PC-9 (cell line): Measurements from ENCODE around the gene GCDH. TPM values are rescaled to one million over a fixed set of nuclear protein-coding genes. Genes with fewer than 3 reads are reported as not detected.

Experiments used
- BruUV-seq: library from RNA; stranded (reverse); fragments of 400-500 nt; replicated peaks from 2 replicates; lab custom pipeline; 2021; lab: Mats Ljungman, UMichigan
- CTCF ChIA-PET: fragments of 300-600 bp; sonication (Branson Sonifier 250); formaldehyde crosslinking; loops from one replicate; lab custom pipeline; 2022; ENCODE audit warnings: antibody characterized with exemption; lab: Charles Lee
- POLR2A ChIA-PET: fragments of 300-600 bp; sonication (Branson Sonifier 250); formaldehyde crosslinking; loops from one replicate; lab custom pipeline; 2022; ENCODE audit warnings: antibody characterized with exemption; ENCODE audit not compliant: unreplicated experiment; lab: Charles Lee
- DNase-seq, 2 experiments: peaks; one replicate each; pipeline versions ENCODE4 v3.0.0 to v3.0.0-alpha.2; 2015 to 2022; ENCODE audit warnings: mixed read lengths in 1 of 2
- H2AFZ ChIP-seq: fragments of 200-600 bp; sonication (generic); 2 replicates; pipeline ENCODE4 v1.8.1; 2017; ENCODE audit warnings: antibody characterized with exemption
- H3F3A ChIP-seq: fragments of 200-600 bp; sonication (generic); 2 replicates; pipeline ENCODE4 v1.8.1; 2017; ENCODE audit warnings: antibody characterized with exemption, mild to moderate bottlenecking, low read depth; ENCODE audit not compliant: insufficient read depth
- H3K27ac ChIP-seq: fragments of 200-600 bp; sonication (generic); 2 replicates; pipeline ENCODE4 v1.6.1; 2016; ENCODE audit warnings: mixed run types
- H3K27me3 ChIP-seq: fragments of 200-600 bp; sonication (generic); 2 replicates; pipeline ENCODE4 v1.6.1; 2016; ENCODE audit warnings: low read depth, mixed run types; ENCODE audit not compliant: insufficient read depth
- H3K36me3 ChIP-seq: fragments of 200-600 bp; sonication (generic); 2 replicates; pipeline ENCODE4 v1.6.1; 2016; ENCODE audit warnings: low read depth, mixed run types
- H3K4me1 ChIP-seq: fragments of 200-600 bp; sonication (generic); replicated peaks from 2 replicates; pipeline ENCODE4 v1.6.1; 2016; ENCODE audit warnings: mixed run types; ENCODE audit not compliant: insufficient read depth
- H3K4me2 ChIP-seq: fragments of 200-600 bp; sonication (generic); 2 replicates; pipeline ENCODE4 v1.6.1; 2017; ENCODE audit warnings: mixed run types
- H3K4me3 ChIP-seq: fragments of 200-600 bp; sonication (generic); 2 replicates; pipeline ENCODE4 v1.6.1; 2016; ENCODE audit warnings: mixed run types
- H3K79me2 ChIP-seq: fragments of 200-600 bp; sonication (generic); 2 replicates; pipeline ENCODE4 v1.6.1; 2017; ENCODE audit warnings: low read depth, mixed run types
- H3K9me2 ChIP-seq: fragments of 200-600 bp; sonication (generic); 2 replicates; pipeline ENCODE4 v1.8.1; 2017; ENCODE audit warnings: mild to moderate bottlenecking; ENCODE audit not compliant: insufficient read depth
- H3K9me3 ChIP-seq: fragments of 200-600 bp; sonication (generic); 2 replicates; pipeline ENCODE4 v1.8.1; 2016; ENCODE audit warnings: low read depth; ENCODE audit not compliant: insufficient read depth
- H4K20me1 ChIP-seq: fragments of 200-600 bp; sonication (generic); 2 replicates; pipeline ENCODE4 v1.8.1; 2017; ENCODE audit not compliant: insufficient read depth
- CTCF ChIP-seq: fragments of 200-600 bp; sonication (generic); conservative IDR thresholded peaks from 2 replicates; pipeline ENCODE4 v1.6.1; 2017; ENCODE audit warnings: mixed run types, antibody characterized with exemption, mild to moderate bottlenecking, moderate library complexity
- EZH2 ChIP-seq: fragments of 200-600 bp; sonication (generic); IDR thresholded peaks from 2 replicates; pipeline ENCODE4 v1.8.0; 2017; ENCODE audit warnings: antibody characterized with exemption, low read depth
- intact Hi-C: fragments of 100-400 bp; cut with micrococcal nuclease; formaldehyde crosslinking; loops from one replicate; pipeline ENCODE4 v1.10.0; 2022; ENCODE audit not compliant: unreplicated experiment
- total RNA-seq: library from RNA; stranded (reverse); gene quantifications from 2 replicates; pipeline ENCODE4 v1.2.3, GENCODE V29; 2021

The GCDH gene
- total RNA-seq, 1 experiment from 2014 or later: 23.2 TPM

DNA sequence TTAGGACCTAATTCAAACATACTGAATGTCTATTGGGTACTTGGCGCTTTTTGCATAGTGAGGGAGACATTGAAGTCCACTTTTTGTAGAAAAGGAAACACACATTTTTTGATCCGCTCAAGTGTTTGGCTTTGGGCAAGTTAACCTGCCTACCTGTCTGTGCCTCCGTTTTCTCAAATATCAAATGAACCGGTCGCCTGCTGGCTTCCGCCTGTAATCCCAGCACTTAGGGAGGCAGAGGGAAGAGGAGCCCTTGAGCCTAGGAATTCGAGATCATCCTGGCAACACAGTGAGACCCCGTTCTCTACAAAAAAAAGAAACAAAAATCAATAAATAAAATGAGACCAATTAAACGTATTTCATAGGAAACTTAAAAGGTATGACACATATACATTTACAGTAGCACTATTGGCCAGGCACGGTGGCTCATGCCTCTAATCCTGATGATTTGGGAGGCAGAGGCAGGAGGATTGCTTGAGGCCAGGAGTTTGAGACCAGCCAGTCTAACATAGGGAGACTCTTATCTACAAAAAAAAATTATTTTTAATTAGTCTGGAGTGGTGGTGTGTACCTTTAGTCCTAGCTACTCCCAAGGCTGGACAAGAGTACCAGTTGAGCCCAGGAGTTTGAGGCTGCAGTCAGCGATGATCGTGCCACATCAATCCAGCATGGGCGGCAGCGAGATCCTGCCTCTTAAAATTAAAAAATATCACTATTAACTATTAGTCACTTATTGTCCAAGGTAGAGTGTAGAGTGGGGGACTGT lies 56.0 kb downstream of the GCDH start:
- Histone ChIP-seq H2AFZ (no peak overlapping the region), H3K4me3 (peak overlapping the region; percentile 77), H3K9me3 (no peaks in the 10 kb centered on the region), H3K4me1 (peaks cover 23% of the 10 kb centered on the region), H3F3A (peaks cover 92% of the 10 kb centered on the region), H3K79me2 (peaks cover 32% of the 10 kb centered on the region), H3K27ac (peak overlapping the region; percentile 89), H3K36me3 (peaks cover 37% of the 10 kb centered on the region), H4K20me1 (peaks cover 36% of the 10 kb centered on the region), H3K9me2 (no peaks in the 10 kb centered on the region), H3K27me3 (no peaks in the 10 kb centered on the region), H3K4me2 (peak overlapping the region; percentile 97)
- no peak for DNase-seq
- CTCF ChIA-PET: interaction anchor here (0.9 to 1.0 kb wide), 2 partner anchors 19 kb away, joined by 4 read pairs; no protein-coding TSS in a partner anchor
- TF ChIP-seq CTCF (no peak), EZH2 (no peak)
- POLR2A ChIA-PET: interaction anchor here (0.6 to 0.7 kb wide), 7 partner anchors 8 to 1625 kb away, joined by 3 to 19 read pairs (median 5); partner anchors contain the start of genes NDUFB7 and SYCE2
- TSS peak; percentile 35 for BruUV-seq
- intact Hi-C loops: no loop called here

DNA sequence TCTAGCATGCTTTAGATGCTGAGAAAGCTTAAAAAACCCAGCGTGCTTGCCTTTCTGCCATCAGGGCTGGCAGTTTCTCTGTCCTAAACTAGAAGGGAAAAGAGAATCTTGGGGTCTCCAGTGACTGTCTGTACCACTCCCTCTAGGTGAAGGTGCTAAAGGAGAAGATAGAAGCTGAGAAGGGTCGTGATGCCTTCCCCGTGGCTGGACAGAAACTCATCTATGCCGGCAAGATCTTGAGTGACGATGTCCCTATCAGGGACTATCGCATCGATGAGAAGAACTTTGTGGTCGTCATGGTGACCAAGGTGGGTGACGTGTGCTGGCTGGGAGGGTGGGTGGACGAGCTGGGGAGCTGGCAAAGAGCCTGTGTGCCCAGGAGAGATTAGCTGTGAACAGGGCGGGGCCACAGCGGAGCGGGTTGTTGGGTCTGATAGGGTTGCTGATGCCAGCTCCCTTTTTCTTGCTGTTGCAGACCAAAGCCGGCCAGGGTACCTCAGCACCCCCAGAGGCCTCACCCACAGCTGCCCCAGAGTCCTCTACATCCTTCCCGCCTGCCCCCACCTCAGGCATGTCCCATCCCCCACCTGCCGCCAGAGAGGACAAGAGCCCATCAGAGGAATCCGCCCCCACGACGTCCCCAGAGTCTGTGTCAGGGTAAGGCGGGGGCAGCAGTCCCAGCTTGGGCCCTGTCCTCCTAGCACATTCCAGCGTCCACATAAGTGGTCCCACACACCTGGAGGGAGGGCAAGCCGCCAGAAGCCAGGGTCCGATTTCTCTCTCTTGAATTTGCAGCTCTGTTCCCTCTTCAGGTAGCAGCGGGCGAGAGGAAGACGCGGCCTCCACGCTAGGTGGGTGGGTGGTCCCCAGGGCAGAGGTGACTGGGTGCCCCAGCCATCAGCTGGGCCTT lies 57.0 kb downstream of the GCDH start:
- intact Hi-C loops: no loop called here
- no peak overlapping the region for H2AFZ ChIP-seq
- TF ChIP-seq CTCF (no peak), EZH2 (no peak)
- ChIA-PET POLR2A (interaction anchor here (0.7 kb wide), 1 partner anchor 103 kb away, joined by 5 read pairs; no protein-coding TSS in a partner anchor), CTCF (no interaction called here)
- H3K9me2 ChIP-seq: no peaks in the 10 kb centered on the region
- no peak for DNase-seq
- BruUV-seq: no TSS peak
- H3K4me1 ChIP-seq: peaks cover 23% of the 10 kb centered on the region
- peaks cover 45% of the 10 kb centered on the region for H3K36me3 ChIP-seq
- peaks cover 91% of the 10 kb centered on the region for H3F3A ChIP-seq
- peaks cover 32% of the 10 kb centered on the region for H3K79me2 ChIP-seq
- H3K27ac ChIP-seq: no peak overlapping the region
- H4K20me1 ChIP-seq: peaks cover 36% of the 10 kb centered on the region
- peak overlapping the region; percentile 97 for H3K4me2 ChIP-seq
- no peak overlapping the region for H3K4me3 ChIP-seq
- no peaks in the 10 kb centered on the region for H3K27me3 ChIP-seq
- no peaks in the 10 kb centered on the region for H3K9me3 ChIP-seq

DNA sequence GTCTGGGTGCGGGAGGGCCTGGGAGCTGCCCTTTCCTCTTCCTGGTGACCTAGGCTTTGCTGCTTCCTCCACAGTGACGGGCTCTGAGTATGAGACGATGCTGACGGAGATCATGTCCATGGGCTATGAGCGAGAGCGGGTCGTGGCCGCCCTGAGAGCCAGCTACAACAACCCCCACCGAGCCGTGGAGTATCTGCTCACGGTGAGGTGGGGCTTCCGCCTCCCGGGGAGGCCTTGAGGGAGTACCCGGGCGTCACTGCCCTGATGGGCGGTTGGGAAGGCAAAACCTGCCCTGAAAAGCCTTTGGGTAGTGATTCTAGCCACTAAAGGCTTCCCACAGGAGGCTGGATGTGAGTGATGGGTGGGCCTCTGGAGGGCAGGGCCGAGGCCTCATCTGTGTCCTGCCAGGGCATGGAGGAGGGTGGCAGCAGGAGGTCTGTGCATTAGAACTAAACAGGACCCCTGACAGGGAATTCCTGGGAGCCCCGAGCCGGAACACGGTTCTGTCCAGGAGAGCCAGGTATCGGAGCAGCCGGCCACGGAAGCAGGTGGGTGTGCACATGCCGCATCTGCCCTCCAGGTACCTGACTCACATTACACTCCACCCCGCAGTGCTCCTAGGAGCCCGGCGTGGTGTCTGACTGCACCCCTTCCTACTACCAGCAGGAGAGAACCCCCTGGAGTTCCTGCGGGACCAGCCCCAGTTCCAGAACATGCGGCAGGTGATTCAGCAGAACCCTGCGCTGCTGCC lies 57.8 kb downstream of the GCDH start:
- no peak for DNase-seq
- Histone ChIP-seq H3K36me3 (peaks cover 39% of the 10 kb centered on the region), H3K79me2 (peaks cover 38% of the 10 kb centered on the region), H3K4me2 (no peak overlapping the region), H3K4me3 (no peak overlapping the region), H3F3A (peaks cover 89% of the 10 kb centered on the region), H4K20me1 (peaks cover 39% of the 10 kb centered on the region), H3K4me1 (peaks cover 23% of the 10 kb centered on the region), H3K9me3 (no peaks in the 10 kb centered on the region), H2AFZ (no peak overlapping the region), H3K27me3 (no peaks in the 10 kb centered on the region), H3K9me2 (no peaks in the 10 kb centered on the region), H3K27ac (no peak overlapping the region)
- no peak for TF ChIP-seq CTCF
- TF ChIP-seq EZH2: no peak
- ChIA-PET POLR2A (no interaction called here), CTCF (no interaction called here)
- intact Hi-C loops: no loop called here
- no TSS peak for BruUV-seq
